KMS-11 (cell line): ENCODE results near the gene EXOSC9.

Source experiments
- H2AFZ ChIP-seq: fragments of 200-600 bp; sonication (generic); 2 replicates; pipeline ENCODE4 v1.6.1; 2016; ENCODE audit warnings: antibody characterized with exemption, mixed run types, low read depth
- H3K27ac ChIP-seq: fragments of 200-600 bp; sonication (generic); 2 replicates; pipeline ENCODE4 v1.6.1; 2016; ENCODE audit warnings: mild to moderate bottlenecking, mixed run types
- H3K27me3 ChIP-seq: fragments of 200-600 bp; sonication (generic); 2 replicates; pipeline ENCODE4 v1.6.1; 2017; ENCODE audit warnings: mild to moderate bottlenecking, low read depth, mixed run types, moderate library complexity; ENCODE audit not compliant: insufficient read depth
- H3K36me3 ChIP-seq: fragments of 200-600 bp; sonication (generic); 2 replicates; pipeline ENCODE4 v1.6.1; 2017; ENCODE audit warnings: mild to moderate bottlenecking, mixed run types; ENCODE audit not compliant: insufficient read depth
- H3K4me1 ChIP-seq: fragments of 200-600 bp; sonication (generic); 2 replicates; pipeline ENCODE4 v1.6.1; 2016; ENCODE audit warnings: mild to moderate bottlenecking, low read depth, mixed run types; ENCODE audit not compliant: poor library complexity, severe bottlenecking
- H3K4me2 ChIP-seq: fragments of 200-600 bp; sonication (generic); 2 replicates; pipeline ENCODE4 v1.7.0; 2016; ENCODE audit warnings: mild to moderate bottlenecking, mixed run types
- H3K4me3 ChIP-seq: fragments of 200-600 bp; sonication (generic); IDR thresholded peaks from 2 replicates; pipeline ENCODE4 v1.6.1; 2017; ENCODE audit warnings: low read depth, low read length, mixed read lengths; ENCODE audit not compliant: insufficient read depth
- H3K79me2 ChIP-seq: fragments of 200-600 bp; sonication (generic); 2 replicates; pipeline ENCODE4 v1.6.1; 2016; ENCODE audit warnings: low read depth, mixed run types; ENCODE audit not compliant: insufficient read depth
- H3K9ac ChIP-seq: fragments of 200-600 bp; sonication (generic); 2 replicates; pipeline ENCODE4 v1.6.1; 2016; ENCODE audit warnings: mild to moderate bottlenecking, mixed run types
- H4K20me1 ChIP-seq: fragments of 200-600 bp; sonication (generic); 2 replicates; pipeline ENCODE4 v1.6.1; 2016; ENCODE audit warnings: mild to moderate bottlenecking, mixed run types; ENCODE audit not compliant: insufficient read depth
- CTCF ChIP-seq: fragments of 200-600 bp; sonication (generic); conservative IDR thresholded peaks from 2 replicates; pipeline ENCODE4 v1.6.1; 2017; ENCODE audit warnings: low read depth, mild to moderate bottlenecking, antibody characterized with exemption, low read length, moderate library complexity, mixed read lengths

EXOSC9 gene

GRCh38 chr4:121784401-121784800 is 16.7 kb upstream of the EXOSC9 start:
- H3K9ac ChIP-seq = no peak overlapping the region
- H4K20me1 ChIP-seq = no peaks in the 10 kb centered on the region
- H3K27me3 ChIP-seq = no peaks in the 10 kb centered on the region
- H3K4me3 ChIP-seq = no peak overlapping the region
- no peaks in the 10 kb centered on the region for H3K79me2 ChIP-seq
- H3K4me1 ChIP-seq = no peaks in the 10 kb centered on the region
- no peak overlapping the region for H2AFZ ChIP-seq
- no peak overlapping the region for H3K27ac ChIP-seq
- TF ChIP-seq CTCF = no peak
- H3K36me3 ChIP-seq = no peaks in the 10 kb centered on the region
- H3K4me2 ChIP-seq = no peak overlapping the region

- Histone ChIP-seq H3K27ac (no peak overlapping the region), H2AFZ (no peak overlapping the region), H4K20me1 (no peaks in the 10 kb centered on the region)
Measured at GRCh38 chr4:121784975-121785374, 16.1 kb upstream of the EXOSC9 start.

GRCh38 chr4:121785479-121785878 is 15.6 kb upstream of the EXOSC9 start:
- Histone ChIP-seq H4K20me1 (no peaks in the 10 kb centered on the region), H3K9ac (no peak overlapping the region), H2AFZ (no peak overlapping the region), H3K4me1 (no peaks in the 10 kb centered on the region), H3K4me2 (no peak overlapping the region), H3K79me2 (no peaks in the 10 kb centered on the region), H3K27ac (no peak overlapping the region), H3K36me3 (no peaks in the 10 kb centered on the region), H3K27me3 (no peaks in the 10 kb centered on the region), H3K4me3 (no peak overlapping the region)
- TF ChIP-seq CTCF = no peak

More at GRCh38 chr4:121784975-121785374, 16.1 kb upstream of the EXOSC9 start:
- Histone ChIP-seq H3K36me3 (no peaks in the 10 kb centered on the region), H3K4me3 (no peak overlapping the region), H3K79me2 (no peaks in the 10 kb centered on the region), H3K27me3 (no peaks in the 10 kb centered on the region), H3K4me2 (no peak overlapping the region), H3K9ac (no peak overlapping the region), H3K4me1 (no peaks in the 10 kb centered on the region)
- TF ChIP-seq CTCF = no peak

- no peak overlapping the region for H2AFZ ChIP-seq
- no peak overlapping the region for H3K9ac ChIP-seq
- no peak for TF ChIP-seq CTCF
- no peaks in the 10 kb centered on the region for H3K27me3 ChIP-seq
- H3K27ac ChIP-seq = no peak overlapping the region
- H3K4me2 ChIP-seq = no peak overlapping the region
- H4K20me1 ChIP-seq = no peaks in the 10 kb centered on the region
- no peak overlapping the region for H3K4me3 ChIP-seq
- H3K36me3 ChIP-seq = no peaks in the 10 kb centered on the region
- H3K4me1 ChIP-seq = no peaks in the 10 kb centered on the region
- H3K79me2 ChIP-seq = no peaks in the 10 kb centered on the region
Measured at GRCh38 chr4:121786221-121786620, 14.9 kb upstream of the EXOSC9 start.
